Upper lobe of left lung (tissue), 4 donors: ENCODE data around the gene ASB16.

Source experiments
- CTCF ChIP-seq, 6 experiments: fragments of 450-650 bp in 4 of 6; fragments of 200-600 bp in 2 of 6; sonication (generic) in 2 of 6; IDR thresholded peaks; one replicate each; pipeline ENCODE4 v1.5.1; 2016 to 2019; ENCODE audit warnings: antibody characterized with exemption in 6 of 6
- EP300 ChIP-seq, 4 donors: sonication (generic); formaldehyde crosslinking; IDR thresholded peaks; one replicate each; pipeline ENCODE4 v1.5.1; 2017; ENCODE audit warnings: antibody characterized with exemption in 4 of 4, control low read depth in 2 of 4
- POLR2A ChIP-seq, 4 donors: fragments of 450-650 bp; IDR thresholded peaks; one replicate each; pipeline ENCODE4 v1.5.1; 2016 to 2017; ENCODE audit warnings: antibody characterized with exemption in 4 of 4, mild to moderate bottlenecking in 2 of 4

GRCh38 chr17:44174427-44174826 is 3.9 kb downstream of the ASB16 start:
- TF ChIP-seq CTCF (IDR thresholded peaks at IDR 0.05): no peak
- no peak for TF ChIP-seq POLR2A (IDR thresholded peaks at IDR 0.05)
- no peak for TF ChIP-seq EP300 (IDR thresholded peaks at IDR 0.05)
